ENCODE data around the gene CX3CR1. TPM values are rescaled to one million over a fixed set of nuclear protein-coding genes. Genes with fewer than 3 reads are reported as not detected.
"Not testable (repeated sequence)": the region's sequence is repeated elsewhere in the genome, so short reads cannot be mapped to it uniquely, and the experiment has no call there.

Gene CX3CR1
- total RNA-seq, 6 experiments from 2014 or later: not detected

- H3K36me3 Mint-ChIP-seq (ENCODE audit: low read depth): no peaks in the 10 kb centered on the region
- TF ChIP-seq, protein P1, sequence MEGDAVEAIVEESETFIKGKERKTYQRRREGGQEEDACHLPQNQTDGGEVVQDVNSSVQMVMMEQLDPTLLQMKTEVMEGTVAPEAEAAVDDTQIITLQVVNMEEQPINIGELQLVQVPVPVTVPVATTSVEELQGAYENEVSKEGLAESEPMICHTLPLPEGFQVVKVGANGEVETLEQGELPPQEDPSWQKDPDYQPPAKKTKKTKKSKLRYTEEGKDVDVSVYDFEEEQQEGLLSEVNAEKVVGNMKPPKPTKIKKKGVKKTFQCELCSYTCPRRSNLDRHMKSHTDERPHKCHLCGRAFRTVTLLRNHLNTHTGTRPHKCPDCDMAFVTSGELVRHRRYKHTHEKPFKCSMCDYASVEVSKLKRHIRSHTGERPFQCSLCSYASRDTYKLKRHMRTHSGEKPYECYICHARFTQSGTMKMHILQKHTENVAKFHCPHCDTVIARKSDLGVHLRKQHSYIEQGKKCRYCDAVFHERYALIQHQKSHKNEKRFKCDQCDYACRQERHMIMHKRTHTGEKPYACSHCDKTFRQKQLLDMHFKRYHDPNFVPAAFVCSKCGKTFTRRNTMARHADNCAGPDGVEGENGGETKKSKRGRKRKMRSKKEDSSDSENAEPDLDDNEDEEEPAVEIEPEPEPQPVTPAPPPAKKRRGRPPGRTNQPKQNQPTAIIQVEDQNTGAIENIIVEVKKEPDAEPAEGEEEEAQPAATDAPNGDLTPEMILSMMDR (IDR thresholded peaks at IDR 0.05): no peak
- H3K27ac Mint-ChIP-seq: no peak overlapping the region
- peaks cover 4% of the 10 kb centered on the region for H3K27me3 Mint-ChIP-seq (ENCODE audit: insufficient read depth)
- H3K4me3 Mint-ChIP-seq: no peak overlapping the region
- no peaks in the 10 kb centered on the region for H3K4me1 Mint-ChIP-seq (ENCODE audit: low read depth)
- no peak for DNase-seq
- no peaks in the 10 kb centered on the region for H3K9me3 Mint-ChIP-seq
Observed at GRCh38 chr3:39323494-39323893, 43.7 kb upstream of the CX3CR1 start.

GRCh38 chr3:39322936-39323335, 43.1 kb upstream of the CX3CR1 start:
- Mint-ChIP-seq H3K4me3 (no peak overlapping the region), H3K9me3 (no peaks in the 10 kb centered on the region), H3K4me1 (ENCODE audit: low read depth) (no peaks in the 10 kb centered on the region), H3K27ac (no peak overlapping the region), H3K36me3 (ENCODE audit: low read depth) (no peaks in the 10 kb centered on the region), H3K27me3 (ENCODE audit: insufficient read depth) (peaks cover 4% of the 10 kb centered on the region)
- TF ChIP-seq, protein P1 (IDR thresholded peaks at IDR 0.05): no peak
- no peak for DNase-seq

DNA sequence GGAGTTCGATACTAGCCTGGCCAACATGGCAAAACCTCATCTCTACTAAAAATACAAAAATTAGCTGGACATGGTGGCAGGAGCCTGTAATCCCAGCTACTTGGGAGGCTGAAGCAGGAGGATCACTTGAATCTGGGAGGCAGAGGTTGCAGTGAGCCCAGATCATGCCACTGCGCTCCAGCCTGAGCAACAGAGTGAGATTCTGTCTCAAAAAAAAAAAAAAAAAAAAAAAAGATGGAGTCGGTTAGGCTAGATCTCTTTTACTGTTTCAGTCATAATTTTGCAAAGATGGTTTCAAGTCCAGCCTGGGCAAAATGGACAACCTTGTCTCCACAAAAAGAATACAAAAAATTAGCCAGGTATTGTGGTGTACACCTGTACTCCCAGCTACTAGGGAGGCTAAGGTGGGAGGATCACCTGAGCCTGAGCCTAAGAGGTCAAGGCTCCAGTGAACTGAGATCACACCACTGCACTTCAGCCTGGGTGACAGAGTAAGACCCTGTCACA, 42.4 kb upstream of the CX3CR1 start:
- H3K9me3 Mint-ChIP-seq; H3K27ac Mint-ChIP-seq; H3K27me3 Mint-ChIP-seq (ENCODE audit: insufficient read depth); H3K4me1 Mint-ChIP-seq (ENCODE audit: low read depth); H3K36me3 Mint-ChIP-seq (ENCODE audit: low read depth); DNase-seq; H3K4me3 Mint-ChIP-seq: not testable (repeated sequence)

DNA sequence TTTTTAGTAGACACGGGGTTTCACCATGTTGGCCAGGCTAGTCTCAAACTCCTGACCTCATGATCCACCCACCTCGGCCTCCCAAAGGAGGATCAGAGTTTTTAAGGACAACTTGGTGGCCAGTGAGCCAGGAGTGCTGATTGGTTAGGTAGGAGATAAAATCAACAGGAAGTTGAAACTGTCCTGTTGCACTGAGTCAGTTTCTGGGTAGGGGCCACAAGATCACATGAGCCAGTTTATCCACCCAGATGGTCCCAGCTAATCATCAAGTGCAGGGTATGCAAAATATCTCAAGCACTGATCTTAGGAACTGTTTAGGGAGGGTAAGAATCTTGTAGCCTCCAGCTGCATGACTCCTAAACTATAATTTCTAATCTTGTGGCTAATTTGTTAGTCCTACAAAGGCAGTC, 41.7 kb upstream of the CX3CR1 start:
- H3K4me3 Mint-ChIP-seq; H3K27ac Mint-ChIP-seq; H3K36me3 Mint-ChIP-seq (ENCODE audit: low read depth): not testable (repeated sequence)

GRCh38 chr3:39319249-39319648, 39.4 kb upstream of the CX3CR1 start:
- no peaks in the 10 kb centered on the region for H3K36me3 Mint-ChIP-seq (ENCODE audit: low read depth)
- H3K27me3 Mint-ChIP-seq (ENCODE audit: insufficient read depth): peaks cover 9% of the 10 kb centered on the region
- no peak for DNase-seq
- H3K27ac Mint-ChIP-seq: no peak overlapping the region
- TF ChIP-seq, protein P1 (IDR thresholded peaks at IDR 0.05): no peak
- no peak overlapping the region for H3K4me3 Mint-ChIP-seq
- H3K4me1 Mint-ChIP-seq (ENCODE audit: low read depth): no peaks in the 10 kb centered on the region
- H3K9me3 Mint-ChIP-seq: no peaks in the 10 kb centered on the region

More for the DNA sequence above, 41.7 kb upstream of the CX3CR1 start:
- not testable (repeated sequence) for H3K4me1 Mint-ChIP-seq (ENCODE audit: low read depth); H3K9me3 Mint-ChIP-seq; H3K27me3 Mint-ChIP-seq (ENCODE audit: insufficient read depth)
- DNase-seq: peak; percentile 6

DNA sequence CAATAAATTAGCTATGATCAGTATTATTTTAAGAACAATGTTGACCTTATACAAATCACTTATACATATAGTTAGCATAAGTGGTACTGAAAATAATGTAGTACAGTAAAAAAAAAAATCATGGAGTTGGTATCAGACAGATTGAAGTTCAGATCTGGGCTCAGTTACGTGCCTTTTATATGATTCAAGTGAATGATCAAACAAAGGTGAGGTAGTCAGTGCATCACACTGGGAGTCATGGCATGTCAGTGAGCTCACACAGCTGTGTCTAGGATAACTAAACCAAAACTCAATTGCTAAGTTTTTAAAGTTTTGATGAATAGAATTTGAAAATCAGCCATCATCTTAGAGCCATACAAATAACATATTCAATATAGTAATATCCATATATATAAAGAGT, 38.5 kb upstream of the CX3CR1 start:
- no peak for DNase-seq
- Mint-ChIP-seq H3K4me3 (no peak overlapping the region), H3K27me3 (ENCODE audit: insufficient read depth) (peaks cover 9% of the 10 kb centered on the region), H3K27ac (no peak overlapping the region), H3K36me3 (ENCODE audit: low read depth) (peaks cover 3% of the 10 kb centered on the region; the same call in 1 of the 2 replicates), H3K9me3 (0 out of 2 replicates have a peak, but pooled peaks cover 4% of the 10 kb centered on the region), H3K4me1 (ENCODE audit: low read depth) (no peaks in the 10 kb centered on the region)
- TF ChIP-seq, protein P1 (IDR thresholded peaks at IDR 0.05): no peak

All from HFFc6 (cell line).